Ectodermal cell (in vitro differentiated cells): ENCODE results near the gene CEACAM16.
"Not testable (repeated sequence)": the region's sequence is repeated elsewhere in the genome, so short reads cannot be mapped to it uniquely, and the experiment has no call there.

ENCODE experiments used
- H3K27ac ChIP-seq: 2 replicates; pipeline ENCODE4 v1.7.0; 2013; ENCODE audit warnings: mild to moderate bottlenecking, low read depth, low read length; ENCODE audit not compliant: insufficient read depth, poor library complexity, severe bottlenecking
- H3K27me3 ChIP-seq: 2 replicates; pipeline ENCODE4 v1.7.0; 2013; ENCODE audit warnings: mild to moderate bottlenecking, low read length; ENCODE audit not compliant: insufficient read depth, control insufficient read depth, poor library complexity, severe bottlenecking
- H3K36me3 ChIP-seq: one replicate; pipeline ENCODE4 v1.7.0; 2013; ENCODE audit warnings: low read length; ENCODE audit not compliant: control insufficient read depth, insufficient read depth
- H3K4me1 ChIP-seq: one replicate; pipeline ENCODE4 v1.7.0; 2013; ENCODE audit warnings: low read length; ENCODE audit not compliant: control insufficient read depth, insufficient read depth
- H3K4me3 ChIP-seq: 2 replicates; pipeline ENCODE4 v1.7.0; 2013; ENCODE audit warnings: low read depth, low read length, control low read depth; ENCODE audit not compliant: insufficient read depth
- H3K9me3 ChIP-seq: 2 replicates; pipeline ENCODE4 v1.7.0; 2013; ENCODE audit warnings: mild to moderate bottlenecking, low read length, moderate library complexity; ENCODE audit not compliant: control insufficient read depth
- WGBS, 2 experiments: methylation state at CpG; one replicate each; pipeline ENCODE4 v1.1.7; 2013; ENCODE audit warnings: missing lambda C conversion rate in 2 of 2; 5-methylcytosine and 5-hydroxymethylcytosine counted together

The CEACAM16 gene

DNA sequence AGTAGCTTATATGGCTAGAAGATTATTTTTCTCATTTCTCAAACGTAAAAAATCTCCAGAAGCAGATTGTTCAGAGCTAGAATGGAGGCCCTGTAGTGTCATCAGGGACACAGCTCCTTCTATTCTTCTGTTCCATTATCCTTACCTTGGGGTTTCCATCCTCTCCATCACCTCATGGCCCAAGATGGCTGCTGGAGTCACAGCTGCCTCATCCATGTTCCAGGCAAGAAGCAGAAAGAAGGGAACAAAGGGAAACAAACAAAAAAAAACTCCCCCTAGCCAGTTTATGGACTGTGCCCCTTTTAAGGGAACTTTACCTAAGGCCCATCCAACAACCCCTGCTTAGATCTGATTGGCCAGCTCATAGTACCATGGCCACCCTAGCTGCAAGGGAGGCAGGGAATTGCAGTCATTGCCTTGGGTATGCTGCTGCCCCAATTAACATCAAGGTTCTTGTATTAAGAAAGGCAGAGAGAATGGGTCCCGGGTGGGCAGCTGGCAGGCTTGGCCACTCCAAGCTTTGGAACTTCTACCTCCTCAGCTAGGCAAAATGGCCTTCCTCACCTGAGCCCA, 15.7 kb downstream of the CEACAM16 start:
- WGBS, 2 experiments, result 43 to 50% methylated on average over 2 of the region's 2 CpGs
- Histone ChIP-seq H3K27me3 (no peaks in the 10 kb centered on the region), H3K4me1 (peaks cover 7% of the 10 kb centered on the region), H3K4me3 (no peak overlapping the region), H3K36me3 (no peaks in the 10 kb centered on the region), H3K27ac (no peak overlapping the region), H3K9me3 (peaks cover 2% of the 10 kb centered on the region)

DNA sequence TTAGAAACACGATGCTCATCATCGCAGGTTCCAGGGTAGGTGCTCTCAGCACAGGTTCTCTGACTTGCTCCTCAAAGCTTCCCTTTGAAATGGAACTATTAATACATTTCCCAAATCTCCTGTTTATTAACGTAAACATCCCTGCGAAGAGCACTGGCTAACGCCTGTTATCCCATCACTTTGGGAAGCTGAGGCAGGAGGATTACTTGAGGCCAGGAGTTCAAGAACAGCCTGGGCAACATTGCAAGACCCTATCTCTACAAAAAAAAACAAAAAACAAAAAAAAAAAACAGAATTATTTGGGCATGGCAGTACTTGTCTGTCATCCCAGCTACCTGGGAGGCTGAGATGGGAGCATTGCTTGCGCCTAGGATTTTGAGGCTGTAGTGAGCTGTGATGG, 18.7 kb downstream of the CEACAM16 start:
- H3K9me3 ChIP-seq, result peaks cover 2% of the 10 kb centered on the region
- H3K36me3 ChIP-seq, result no peaks in the 10 kb centered on the region
- WGBS, 2 experiments, result 85 to 94% methylated on average over 6 of the region's 6 CpGs
- no peak overlapping the region for H3K27ac ChIP-seq
- H3K4me3 ChIP-seq, result no peak overlapping the region
- no peaks in the 10 kb centered on the region for H3K27me3 ChIP-seq
- peaks cover 7% of the 10 kb centered on the region for H3K4me1 ChIP-seq

DNA sequence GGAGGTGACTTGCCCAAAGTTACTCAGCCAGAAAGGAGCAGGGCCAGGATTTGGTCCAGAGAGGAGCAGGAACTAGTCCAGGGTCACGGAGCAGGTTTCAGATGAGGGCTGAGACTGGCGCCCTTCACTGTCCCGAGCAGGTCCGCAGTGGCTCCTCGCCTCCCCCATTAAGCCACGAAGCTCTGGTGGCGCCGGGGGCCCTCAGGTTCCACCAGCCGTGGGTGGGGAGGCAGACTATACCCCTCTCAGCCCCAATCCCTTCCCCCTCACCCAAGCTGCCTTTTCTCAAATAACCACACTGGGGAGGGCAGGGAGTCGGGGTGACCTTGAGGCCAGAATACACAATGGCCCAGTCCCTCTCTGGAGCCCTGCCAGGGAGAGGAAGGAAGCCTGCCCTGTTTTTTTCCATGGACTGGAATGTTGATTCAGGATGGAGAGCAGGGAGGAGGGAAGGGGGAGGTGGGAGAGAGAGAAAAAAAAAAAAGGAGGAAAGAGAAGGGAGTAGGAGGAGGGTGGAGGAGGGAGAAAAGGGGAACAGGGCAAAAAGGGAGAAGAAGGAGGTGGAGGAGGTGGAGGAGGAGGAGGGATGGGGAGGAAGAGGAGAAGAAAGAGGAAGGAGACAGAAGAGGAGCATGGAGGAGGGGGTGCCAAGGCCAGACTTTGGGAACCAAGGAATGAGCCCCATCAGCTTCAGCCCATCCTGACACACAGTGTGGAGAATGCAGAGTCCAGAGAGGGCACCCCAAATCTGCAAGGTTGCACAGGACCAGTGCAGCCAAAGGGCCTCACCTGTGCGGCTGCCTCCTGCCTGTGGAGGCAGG, 19.7 kb downstream of the CEACAM16 start:
- no peak overlapping the region for H3K27ac ChIP-seq
- no peak overlapping the region for H3K4me3 ChIP-seq
- peaks cover 2% of the 10 kb centered on the region for H3K9me3 ChIP-seq
- no peaks in the 10 kb centered on the region for H3K36me3 ChIP-seq
- H3K27me3 ChIP-seq, result no peaks in the 10 kb centered on the region
- WGBS, 2 experiments, result 43 to 47% methylated on average over 11 of the region's 11 CpGs
- H3K4me1 ChIP-seq, result peaks cover 7% of the 10 kb centered on the region

DNA sequence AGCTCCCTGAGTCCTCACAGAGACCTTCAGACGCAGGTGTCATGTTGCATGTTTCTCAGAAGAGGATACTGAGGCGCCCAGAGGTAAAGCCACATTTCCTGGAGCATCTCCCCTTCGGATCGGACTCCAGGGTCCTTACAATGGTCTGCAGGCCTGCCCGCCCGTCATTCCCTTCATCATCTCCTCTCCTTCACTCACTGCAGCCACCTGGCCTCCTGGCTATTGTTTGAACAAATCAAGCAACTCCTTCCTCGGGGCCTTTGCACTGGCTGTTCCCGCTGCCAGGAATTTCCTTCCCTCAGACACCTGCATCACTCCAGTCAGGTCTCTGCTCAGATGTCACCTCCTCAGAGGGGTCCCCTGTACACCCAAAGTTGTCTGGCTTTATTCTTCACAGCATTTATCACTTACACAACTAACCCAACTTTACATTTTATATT, 20.3 kb downstream of the CEACAM16 start:
- Histone ChIP-seq H3K9me3 (peaks cover 2% of the 10 kb centered on the region), H3K4me3 (no peak overlapping the region), H3K4me1 (peaks cover 7% of the 10 kb centered on the region), H3K27me3 (no peaks in the 10 kb centered on the region), H3K27ac (no peak overlapping the region), H3K36me3 (no peaks in the 10 kb centered on the region)
- 81 to 85% methylated on average over 8 of the region's 8 CpGs for WGBS, 2 experiments

DNA sequence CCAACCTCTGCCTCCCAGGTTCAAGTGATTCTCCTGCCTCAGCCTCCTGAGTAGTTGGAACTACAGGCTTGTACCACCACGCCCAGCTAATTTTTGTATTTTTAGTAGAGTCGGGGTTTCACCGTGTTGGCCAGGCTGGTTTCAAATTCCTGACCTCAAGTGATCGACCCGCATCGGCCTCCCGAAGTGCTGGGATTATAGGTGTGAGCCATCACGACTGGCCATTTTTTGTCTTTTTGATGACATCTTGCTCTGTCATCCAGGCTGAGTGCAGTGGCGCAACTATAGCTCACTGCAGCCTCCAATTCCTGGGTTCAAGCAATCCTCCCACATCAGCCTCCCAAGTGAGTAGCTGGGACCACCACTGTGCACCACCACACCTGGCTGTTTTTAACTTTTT, 21.4 kb downstream of the CEACAM16 start:
- H3K27ac ChIP-seq, H3K27me3 ChIP-seq, H3K36me3 ChIP-seq, H3K4me1 ChIP-seq, H3K9me3 ChIP-seq, H3K4me3 ChIP-seq: not testable (repeated sequence)
- WGBS, 2 experiments, result 91 to 95% methylated on average over 9 of the region's 9 CpGs

DNA sequence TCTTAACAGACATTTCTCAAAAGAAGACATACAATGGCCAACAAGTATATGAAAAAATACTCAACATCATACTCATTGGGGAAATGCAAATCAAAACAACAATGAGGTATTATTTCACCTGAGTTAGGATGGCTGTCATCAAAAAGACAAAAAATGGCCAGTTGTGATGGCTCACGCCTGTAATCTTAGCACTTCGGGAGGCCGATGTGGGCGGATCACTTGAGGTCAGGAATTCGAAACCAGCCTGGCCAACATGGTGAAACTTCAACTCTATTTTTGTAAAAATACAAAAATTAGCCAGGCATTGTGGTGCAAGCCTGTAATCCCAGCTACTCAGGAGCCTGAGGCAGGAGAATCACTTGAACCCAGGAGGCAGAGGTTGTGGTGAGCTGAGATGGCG, 22.0 kb downstream of the CEACAM16 start:
- Histone ChIP-seq H3K4me1 (peaks cover 7% of the 10 kb centered on the region), H3K9me3 (no peaks in the 10 kb centered on the region), H3K27me3 (no peaks in the 10 kb centered on the region), H3K4me3 (no peak overlapping the region), H3K36me3 (no peaks in the 10 kb centered on the region), H3K27ac (no peak overlapping the region)
- 88 to 92% methylated on average over 6 of the region's 6 CpGs for WGBS, 2 experiments

DNA sequence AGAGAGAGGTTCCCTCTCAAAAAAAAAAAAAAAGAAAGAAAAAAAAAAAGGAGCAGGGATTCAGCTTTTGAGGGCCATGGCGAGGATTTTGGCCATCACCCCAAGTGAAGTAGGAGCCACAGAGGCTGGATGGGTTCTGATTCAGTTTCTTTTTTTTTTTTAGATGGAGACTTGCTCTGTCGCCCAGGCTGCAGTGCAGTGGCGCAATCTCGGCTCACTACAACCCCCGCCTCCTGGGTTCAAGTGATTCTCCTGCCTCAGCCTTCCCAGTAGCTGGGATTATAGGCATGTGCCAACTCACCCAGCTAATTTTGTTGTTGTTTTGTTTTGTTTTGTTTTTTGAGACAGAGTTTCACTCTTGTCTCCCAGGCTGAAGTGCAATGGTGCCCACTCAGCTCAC, 22.4 kb downstream of the CEACAM16 start:
- H3K9me3 ChIP-seq, H3K27ac ChIP-seq, H3K27me3 ChIP-seq, H3K4me3 ChIP-seq, H3K4me1 ChIP-seq, H3K36me3 ChIP-seq: not testable (repeated sequence)
- WGBS, 2 experiments, result 81 to 87% methylated on average over 5 of the region's 5 CpGs

DNA sequence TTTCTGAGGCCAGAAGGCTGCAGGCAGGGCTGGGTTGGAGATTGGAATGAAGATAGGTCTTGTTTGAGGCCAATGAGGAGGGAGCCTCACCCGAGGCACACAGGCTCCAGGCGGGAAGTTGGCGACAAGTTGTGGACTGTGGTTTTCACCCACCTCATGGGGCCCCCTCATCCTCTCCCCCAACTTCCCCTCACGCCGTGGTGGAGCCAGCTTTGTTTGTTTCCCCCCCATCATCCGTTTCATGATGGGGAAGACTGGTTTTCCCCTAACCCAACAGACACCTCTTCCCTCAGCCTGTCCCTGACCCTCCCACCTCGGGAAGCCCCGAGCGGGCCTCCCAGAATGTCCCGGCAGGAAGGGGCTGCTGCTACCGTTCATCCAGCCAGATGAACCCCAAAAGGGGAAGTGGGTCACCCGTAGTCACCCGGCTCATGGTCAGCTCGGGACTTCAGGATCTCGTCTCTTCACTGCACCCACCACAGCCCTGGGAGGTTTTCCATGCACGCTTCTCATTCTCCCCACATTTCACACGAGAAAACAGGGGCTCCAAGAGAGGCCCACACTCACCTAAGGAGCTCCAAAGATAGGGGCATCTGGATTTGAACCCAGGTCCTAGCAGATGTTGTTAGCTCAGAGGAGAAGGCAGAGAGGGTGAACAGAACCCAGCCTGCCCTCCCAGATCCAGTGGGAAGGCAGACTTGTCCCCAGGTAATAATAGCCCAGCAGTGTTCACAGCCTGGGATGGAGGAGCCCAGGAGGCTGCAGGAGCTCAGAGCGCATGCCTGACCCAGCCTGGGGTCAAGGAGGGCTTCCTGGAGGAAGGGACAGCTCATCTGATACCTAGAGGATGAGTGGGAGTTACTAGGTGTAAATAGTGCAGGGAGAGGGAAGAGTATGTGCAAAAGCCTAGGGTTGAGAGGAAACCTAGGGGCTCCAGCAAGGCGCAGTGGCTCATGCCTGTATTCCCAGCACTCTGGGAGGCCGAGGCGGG, 23.5 kb downstream of the CEACAM16 start:
- no peaks in the 10 kb centered on the region for H3K27me3 ChIP-seq
- H3K4me3 ChIP-seq, result no peak overlapping the region
- H3K27ac ChIP-seq, result no peak overlapping the region
- WGBS, 2 experiments, result 84 to 85% methylated on average over 21 of the region's 21 CpGs
- H3K36me3 ChIP-seq, result no peaks in the 10 kb centered on the region
- peaks cover 7% of the 10 kb centered on the region for H3K4me1 ChIP-seq
- H3K9me3 ChIP-seq, result no peaks in the 10 kb centered on the region

DNA sequence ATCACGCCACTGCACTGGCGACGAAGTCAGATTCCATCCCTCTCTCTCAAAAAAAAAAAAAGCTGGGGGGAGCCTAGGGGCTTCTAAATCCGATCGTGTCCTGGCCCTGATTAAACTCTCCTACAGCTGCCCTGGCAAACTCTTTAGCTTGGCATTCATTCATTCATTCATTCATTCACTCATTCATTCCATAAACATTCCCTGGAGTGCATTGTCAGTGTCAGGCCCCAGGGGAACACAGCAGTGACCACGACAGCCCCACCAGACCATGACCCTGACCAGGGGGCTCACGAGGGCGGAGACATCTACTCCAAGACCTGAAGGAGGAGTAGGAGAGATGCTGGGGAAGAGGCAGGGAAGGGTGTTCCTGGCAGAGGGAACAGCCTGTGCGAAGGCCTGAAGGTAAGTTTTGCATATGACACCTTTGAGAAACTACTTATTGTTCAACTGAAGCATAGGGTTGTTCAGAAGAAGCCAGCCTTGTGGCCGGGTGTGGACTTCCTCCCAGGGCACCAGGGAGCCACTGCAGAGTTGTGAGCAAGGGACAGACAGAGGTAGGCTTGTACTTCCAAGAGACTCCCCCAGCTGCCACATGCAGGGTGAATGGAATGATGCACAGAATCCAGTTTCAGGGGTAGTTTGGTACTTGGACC, 24.5 kb downstream of the CEACAM16 start:
- Histone ChIP-seq H3K27ac (no peak overlapping the region), H3K9me3 (no peaks in the 10 kb centered on the region), H3K4me3 (no peak overlapping the region), H3K36me3 (no peaks in the 10 kb centered on the region), H3K27me3 (no peaks in the 10 kb centered on the region), H3K4me1 (peaks cover 5% of the 10 kb centered on the region)
- WGBS, 2 experiments, result 84 to 85% methylated on average over 10 of the region's 10 CpGs
